SU-DHL-6 (cell line): ENCODE data around the gene CYBC1.

Experiments
- H2AFZ ChIP-seq: fragments of 200-600 bp; sonication (generic); 2 replicates; pipeline ENCODE4 v1.6.1; 2014; ENCODE audit warnings: low read depth, mild to moderate bottlenecking, moderate library complexity, mixed read lengths, antibody characterized with exemption, low read length; ENCODE audit not compliant: severe bottlenecking
- H3F3A ChIP-seq: fragments of 200-600 bp; shearing (Covaris generic); 2 replicates; pipeline ENCODE4 v1.6.0; 2016; ENCODE audit warnings: antibody characterized with exemption, mild to moderate bottlenecking; ENCODE audit not compliant: insufficient read depth
- H3K27ac ChIP-seq: fragments of 200-600 bp; sonication (generic); 2 replicates; pipeline ENCODE4 v1.5.1; 2016; ENCODE audit warnings: low read depth, mild to moderate bottlenecking, low read length, moderate library complexity, mixed read lengths
- H3K27me3 ChIP-seq: fragments of 200-600 bp; sonication (generic), shearing (Covaris generic); 2 replicates; pipeline ENCODE4 v1.6.0; 2014; ENCODE audit warnings: mild to moderate bottlenecking, low read length
- H3K36me3 ChIP-seq: fragments of 200-600 bp; sonication (generic); 2 replicates; pipeline ENCODE4 v1.6.1; 2014; ENCODE audit warnings: mild to moderate bottlenecking, low read length, mixed read lengths
- H3K4me2 ChIP-seq: fragments of 300-600, 200-600 bp; shearing (Covaris generic), sonication (generic); 2 replicates; pipeline ENCODE4 v1.6.0; 2014; ENCODE audit warnings: low read length, low read depth, mild to moderate bottlenecking; ENCODE audit not compliant: poor library complexity, severe bottlenecking
- H3K4me3 ChIP-seq: fragments of 200-600 bp; sonication (generic); 2 replicates; pipeline ENCODE4 v1.5.1; 2014; ENCODE audit warnings: antibody characterized with exemption, low read length, mild to moderate bottlenecking, mixed read lengths; ENCODE audit not compliant: insufficient read depth, poor library complexity, severe bottlenecking
- H3K79me2 ChIP-seq: fragments of 200-600 bp; sonication (generic); 2 replicates; pipeline ENCODE4 v1.6.1; 2014; ENCODE audit warnings: mild to moderate bottlenecking, low read length, moderate library complexity; ENCODE audit not compliant: insufficient read depth
- H3K9ac ChIP-seq: fragments of 200-600 bp; sonication (generic); 2 replicates; pipeline ENCODE4 v1.7.0; 2014; ENCODE audit warnings: mild to moderate bottlenecking, low read length
- H3K9me2 ChIP-seq: fragments of 200-600 bp; sonication (generic); replicated peaks from 2 replicates; pipeline ENCODE4 v1.6.1; 2014; ENCODE audit warnings: low read length; ENCODE audit not compliant: insufficient read depth
- H3K9me3 ChIP-seq: fragments of 200-600 bp; sonication (generic); 2 replicates; pipeline ENCODE4 v1.6.1; 2014; ENCODE audit warnings: low read length, mixed read lengths; ENCODE audit not compliant: insufficient read depth
- H4K20me1 ChIP-seq: fragments of 200-600 bp; sonication (generic); 2 replicates; pipeline ENCODE4 v1.6.1; 2014; ENCODE audit warnings: low read depth, mild to moderate bottlenecking, antibody characterized with exemption, low read length, moderate library complexity, mixed read lengths
- EZH2phosphoT487 ChIP-seq: fragments of 200-600 bp; sonication (generic), shearing (Covaris generic); conservative IDR thresholded peaks from 2 replicates; pipeline ENCODE4 v1.6.1; 2018; ENCODE audit warnings: mild to moderate bottlenecking, antibody characterized with exemption, low read length, moderate library complexity, mixed read lengths
- TF ChIP-seq, protein P1 (sequence below): fragments of 200-600 bp; sonication (generic); IDR thresholded peaks from one replicate; pipeline ENCODE4 v1.5.1; 2017; ENCODE audit warnings: antibody characterized with exemption, mild to moderate bottlenecking, low read length, moderate library complexity; ENCODE audit not compliant: insufficient read depth, poor library complexity, severe bottlenecking

CYBC1 gene

DNA sequence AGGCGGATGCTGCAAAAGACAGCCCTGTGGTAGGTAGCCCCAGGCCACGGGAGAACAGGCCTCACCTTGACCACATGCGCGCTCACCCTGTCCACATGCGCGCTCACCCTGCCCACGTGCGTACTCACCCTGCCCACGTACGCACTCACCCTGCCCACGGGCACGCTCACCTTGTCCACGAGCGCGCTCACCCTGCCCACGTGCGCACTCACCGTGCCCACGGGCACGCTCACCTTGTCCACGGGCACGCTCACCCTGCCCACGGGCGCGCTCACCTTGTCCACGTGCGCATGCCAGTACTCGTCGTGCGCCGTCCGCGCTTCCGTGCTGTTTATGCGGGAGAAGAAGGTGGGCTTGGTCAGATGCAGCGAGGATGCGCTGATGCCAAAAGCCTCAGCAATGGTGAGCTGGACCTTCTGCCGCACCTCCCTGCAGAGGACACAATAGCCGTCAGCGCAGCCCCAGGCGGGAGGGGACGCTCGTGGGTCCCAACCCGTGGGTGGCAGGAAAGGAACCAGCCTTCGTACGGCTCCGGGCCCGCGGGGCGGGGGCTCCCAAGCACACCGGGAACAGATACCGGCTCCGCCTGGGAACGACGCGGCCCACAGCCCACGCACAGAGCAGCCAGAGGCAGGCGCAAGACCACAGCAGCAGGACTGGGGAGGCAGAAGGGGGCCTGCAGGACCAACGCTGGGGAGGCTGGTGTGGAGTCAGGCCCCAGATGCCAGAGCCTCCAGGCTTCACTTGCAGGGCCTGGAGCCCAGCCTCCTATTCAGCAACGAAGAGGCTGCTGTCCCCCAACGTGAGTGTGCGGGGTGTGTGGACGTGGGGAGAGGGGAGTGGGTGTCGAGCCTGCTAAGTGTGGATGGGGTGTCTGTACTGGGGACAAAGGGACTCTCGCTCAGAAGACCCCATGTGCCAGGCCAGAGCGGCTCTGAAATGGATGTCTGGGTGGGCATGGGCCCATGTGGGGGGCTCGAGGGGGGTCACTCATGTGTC is 46.6 kb downstream of the CYBC1 start:
- no peak overlapping the region for H2AFZ ChIP-seq
- 0 out of 2 replicates have a peak, but pooled peaks cover 4% of the 10 kb centered on the region for H3F3A ChIP-seq
- no peak overlapping the region for H3K4me3 ChIP-seq
- no peaks in the 10 kb centered on the region for H4K20me1 ChIP-seq
- H3K27ac ChIP-seq: no peak overlapping the region
- H3K9me2 ChIP-seq: no peaks in the 10 kb centered on the region
- no peaks in the 10 kb centered on the region for H3K36me3 ChIP-seq
- H3K79me2 ChIP-seq: no peaks in the 10 kb centered on the region
- H3K9ac ChIP-seq: no peak overlapping the region
- no peak for TF ChIP-seq EZH2phosphoT487
- TF ChIP-seq, protein P1, sequence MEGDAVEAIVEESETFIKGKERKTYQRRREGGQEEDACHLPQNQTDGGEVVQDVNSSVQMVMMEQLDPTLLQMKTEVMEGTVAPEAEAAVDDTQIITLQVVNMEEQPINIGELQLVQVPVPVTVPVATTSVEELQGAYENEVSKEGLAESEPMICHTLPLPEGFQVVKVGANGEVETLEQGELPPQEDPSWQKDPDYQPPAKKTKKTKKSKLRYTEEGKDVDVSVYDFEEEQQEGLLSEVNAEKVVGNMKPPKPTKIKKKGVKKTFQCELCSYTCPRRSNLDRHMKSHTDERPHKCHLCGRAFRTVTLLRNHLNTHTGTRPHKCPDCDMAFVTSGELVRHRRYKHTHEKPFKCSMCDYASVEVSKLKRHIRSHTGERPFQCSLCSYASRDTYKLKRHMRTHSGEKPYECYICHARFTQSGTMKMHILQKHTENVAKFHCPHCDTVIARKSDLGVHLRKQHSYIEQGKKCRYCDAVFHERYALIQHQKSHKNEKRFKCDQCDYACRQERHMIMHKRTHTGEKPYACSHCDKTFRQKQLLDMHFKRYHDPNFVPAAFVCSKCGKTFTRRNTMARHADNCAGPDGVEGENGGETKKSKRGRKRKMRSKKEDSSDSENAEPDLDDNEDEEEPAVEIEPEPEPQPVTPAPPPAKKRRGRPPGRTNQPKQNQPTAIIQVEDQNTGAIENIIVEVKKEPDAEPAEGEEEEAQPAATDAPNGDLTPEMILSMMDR: no peak
- H3K27me3 ChIP-seq: no peaks in the 10 kb centered on the region
- H3K4me2 ChIP-seq: no peak overlapping the region
- H3K9me3 ChIP-seq: no peaks in the 10 kb centered on the region

GRCh38 chr17:82402865-82403264 is 47.7 kb downstream of the CYBC1 start:
- TF ChIP-seq, protein P1: no peak
- TF ChIP-seq EZH2phosphoT487: no peak
- Histone ChIP-seq H3K4me3 (no peak overlapping the region), H3F3A (0 out of 2 replicates have a peak, but pooled peaks cover 4% of the 10 kb centered on the region), H3K36me3 (no peaks in the 10 kb centered on the region), H3K27me3 (no peaks in the 10 kb centered on the region), H3K4me2 (no peak overlapping the region), H4K20me1 (no peaks in the 10 kb centered on the region), H3K27ac (no peak overlapping the region), H2AFZ (no peak overlapping the region), H3K9me2 (no peaks in the 10 kb centered on the region), H3K79me2 (no peaks in the 10 kb centered on the region), H3K9me3 (no peaks in the 10 kb centered on the region), H3K9ac (no peak overlapping the region)

DNA sequence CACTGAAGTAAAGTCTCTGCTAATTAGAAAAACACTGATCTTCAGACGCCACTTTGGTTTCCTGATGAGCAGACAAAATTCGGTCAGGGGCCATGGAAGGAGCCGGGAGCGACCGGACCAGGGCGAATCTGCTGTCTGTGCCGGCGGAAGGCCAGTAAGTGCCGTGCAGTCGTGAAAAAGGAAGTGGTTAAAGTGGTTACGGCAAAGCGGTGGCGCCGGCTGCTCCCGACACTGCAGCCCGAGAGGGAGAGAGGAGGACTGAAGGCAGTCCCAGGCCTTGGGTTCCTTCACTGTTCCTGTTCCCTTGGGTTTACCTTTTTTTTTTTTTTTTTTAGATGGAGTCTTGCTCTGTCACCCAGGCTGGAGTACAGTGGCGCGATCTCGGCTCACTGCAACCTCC is 49.7 kb downstream of the CYBC1 start:
- H3K79me2 ChIP-seq: no peaks in the 10 kb centered on the region
- no peaks in the 10 kb centered on the region for H4K20me1 ChIP-seq
- H3F3A ChIP-seq: 0 out of 2 replicates have a peak, but pooled peaks cover 4% of the 10 kb centered on the region
- peak overlapping the region; percentile 81 for H2AFZ ChIP-seq
- no peak overlapping the region for H3K4me3 ChIP-seq
- no peaks in the 10 kb centered on the region for H3K36me3 ChIP-seq
- H3K27me3 ChIP-seq: no peaks in the 10 kb centered on the region
- H3K9me2 ChIP-seq: no peaks in the 10 kb centered on the region
- peak overlapping the region; percentile 56 for H3K4me2 ChIP-seq
- TF ChIP-seq, protein P1: no peak
- TF ChIP-seq EZH2phosphoT487: no peak
- H3K27ac ChIP-seq: 0 out of 2 replicates have a peak overlapping the region, but pooled peaks have one; percentile 38
- H3K9ac ChIP-seq: no peak overlapping the region
- no peaks in the 10 kb centered on the region for H3K9me3 ChIP-seq
